Endothelial cell of umbilical vein (primary cell): Measurements from ENCODE around the gene FNDC1. TPM values are rescaled to one million over a fixed set of nuclear protein-coding genes. Genes with fewer than 3 reads are reported as not detected.

Experiments
- BruUV-seq: library from RNA; stranded (reverse); fragments of 400-500 nt; replicated peaks from 2 replicates; lab custom pipeline; 2021; lab: Mats Ljungman, UMichigan
- CTCF ChIA-PET: fragments of 300-600, 350-600 bp; sonication (Branson Sonifier 250); formaldehyde crosslinking; loops from one replicate; lab custom pipeline; 2021; ENCODE audit warnings: antibody characterized with exemption, inconsistent platforms; lab: Charles Lee
- POLR2A ChIA-PET: fragments of 300-600, 350-600 bp; sonication (Branson Sonifier 250); formaldehyde crosslinking; loops from one replicate; lab custom pipeline; 2021; ENCODE audit warnings: antibody characterized with exemption, inconsistent platforms; lab: Charles Lee
- DNase-seq: peaks from one replicate; pipeline ENCODE4 v3.0.0-alpha.2; 2011; ENCODE audit warnings: low read depth, low spot score
- FAIRE-seq: peaks from 2 replicates; lab custom pipeline; 2011; peaks lifted over from hg19 to GRCh38; lab: Jason Lieb, UNC
- H2AFZ ChIP-seq: 2 replicates; pipeline ENCODE4 v1.6.0; 2012; ENCODE audit warnings: low read depth, low read length, control low read depth, inconsistent platforms
- H3K27ac ChIP-seq: 2 replicates; pipeline ENCODE4 v1.5.1; 2011; ENCODE audit warnings: low read depth, mild to moderate bottlenecking, control low read depth, low read length, moderate library complexity; ENCODE audit not compliant: insufficient read depth
- H3K27me3 ChIP-seq, 2 experiments: 2 replicates each; pipeline versions ENCODE4 v1.6.0 to v1.6.1; 2011; ENCODE audit warnings: low read length in 2 of 2, mixed read lengths in 1 of 2; ENCODE audit not compliant: control insufficient read depth in 2 of 2, insufficient read depth in 2 of 2
- H3K36me3 ChIP-seq, 2 experiments: 2 replicates in 1 of 2; 3 replicates in 1 of 2; pipeline ENCODE4 v1.5.1; 2011; ENCODE audit warnings: low read length in 2 of 2, mild to moderate bottlenecking in 1 of 2, moderate library complexity in 1 of 2; ENCODE audit not compliant: control insufficient read depth in 2 of 2, insufficient read depth in 2 of 2; ENCODE audit errors: extremely low read depth in 1 of 2
- H3K4me1 ChIP-seq: 3 replicates; pipeline ENCODE4 v1.5.1; 2011; ENCODE audit warnings: mild to moderate bottlenecking, low read length; ENCODE audit not compliant: control insufficient read depth, insufficient read depth; ENCODE audit errors: extremely low read depth
- H3K4me2 ChIP-seq: 2 replicates; pipeline ENCODE4 v1.6.1; 2011; ENCODE audit warnings: low read length, control low read depth, mixed read lengths; ENCODE audit not compliant: insufficient read depth
- H3K4me3 ChIP-seq, 3 experiments: fragments of 200-600 bp in 1 of 3; sonication (generic), shearing (Covaris generic) in 1 of 3; replicated peaks in 1 of 3; 2 replicates each; pipeline ENCODE4 v1.5.1; 2011 to 2016; ENCODE audit warnings: control low read depth in 3 of 3, low read length in 3 of 3, mild to moderate bottlenecking in 2 of 3, inconsistent platforms in 1 of 3, low read depth in 1 of 3, moderate library complexity in 1 of 3; ENCODE audit not compliant: insufficient read depth in 1 of 3
- H3K79me2 ChIP-seq: 2 replicates; pipeline ENCODE4 v1.6.0; 2012; ENCODE audit warnings: low read length, inconsistent platforms; ENCODE audit not compliant: control insufficient read depth, insufficient read depth
- H3K9ac ChIP-seq: replicated peaks from 2 replicates; pipeline ENCODE3; 2011; ENCODE audit warnings: low read length, control low read depth; ENCODE audit not compliant: insufficient read depth; ENCODE audit errors: extremely low read depth
- H3K9me1 ChIP-seq: replicated peaks from 3 replicates; pipeline ENCODE4 v1.6.0; 2011; ENCODE audit warnings: mild to moderate bottlenecking, low read length; ENCODE audit not compliant: control insufficient read depth, insufficient read depth; ENCODE audit errors: extremely low read depth
- H3K9me3 ChIP-seq: replicated peaks from 2 replicates; pipeline ENCODE4 v1.5.1; 2012; ENCODE audit warnings: low read length, inconsistent platforms; ENCODE audit not compliant: control insufficient read depth, insufficient read depth
- H4K20me1 ChIP-seq: replicated peaks from 2 replicates; pipeline ENCODE3; 2011; ENCODE audit warnings: mild to moderate bottlenecking, low read length; ENCODE audit not compliant: control insufficient read depth, insufficient read depth; ENCODE audit errors: extremely low read depth
- EZH2 ChIP-seq: IDR thresholded peaks from 2 replicates; pipeline ENCODE4 v1.6.1; 2012; ENCODE audit warnings: borderline replicate concordance, low read depth, mild to moderate bottlenecking, moderate library complexity, low read length, inconsistent platforms; ENCODE audit not compliant: severe bottlenecking
- FOS ChIP-seq: IDR thresholded peaks from 2 replicates; pipeline ENCODE4 v1.6.1; 2011; ENCODE audit warnings: mild to moderate bottlenecking, low read length, moderate library complexity, borderline replicate concordance; ENCODE audit not compliant: insufficient read depth
- GATA2 ChIP-seq: IDR thresholded peaks from 2 replicates; pipeline ENCODE4 v1.7.0; 2011; ENCODE audit warnings: low read depth, mild to moderate bottlenecking, moderate library complexity, mixed read lengths, low read length; ENCODE audit not compliant: insufficient read length, insufficient read depth
- JUN ChIP-seq: IDR thresholded peaks from 2 replicates; pipeline ENCODE4 v1.6.1; 2011; ENCODE audit warnings: borderline replicate concordance, low read depth; ENCODE audit not compliant: insufficient read length, insufficient read depth
- MAX ChIP-seq: IDR thresholded peaks from 2 replicates; pipeline ENCODE4 v1.6.1; 2011; ENCODE audit not compliant: insufficient read depth, insufficient read length
- MYC ChIP-seq: IDR thresholded peaks from one replicate; pipeline ENCODE4 v1.6.1; 2011; ENCODE audit warnings: mild to moderate bottlenecking, low read depth, low read length
- POLR2A ChIP-seq: IDR thresholded peaks from 2 replicates; pipeline ENCODE4 v1.6.1; 2012; ENCODE audit warnings: low read depth, mild to moderate bottlenecking, control low read depth, low read length
- POLR2AphosphoS5 ChIP-seq: IDR thresholded peaks from 2 replicates; pipeline ENCODE4 v1.6.1; 2012; ENCODE audit warnings: low read depth, mild to moderate bottlenecking, control low read depth, low read length, moderate library complexity; ENCODE audit not compliant: insufficient read depth
- dilution Hi-C: fragments of 300-500 bp; cut with MboI; formaldehyde crosslinking; loops from one replicate; pipeline ENCODE4 v1.15.0; 2019; ENCODE audit warnings: low sequenced_read_pairs; ENCODE audit not compliant: extremely low pct_ligation_motif_present
- intact Hi-C: fragments of 100-400 bp; cut with micrococcal nuclease; formaldehyde crosslinking; loops from one replicate; pipeline ENCODE4 v1.10.0; 2022
- polyA plus RNA-seq, 4 experiments: library from polyadenylated mRNA; depleted of rRNA in 3 of 4; stranded (reverse) in 3 of 4; unstranded in 1 of 4; fragments of >200 nt; gene quantifications; 2 replicates each; pipeline versions ENCODE4 v1.2.1 to v1.2.3, GENCODE V29; 2011 to 2012; ENCODE audit warnings: missing spikeins in 1 of 4
- total RNA-seq: library from RNA; stranded (reverse); gene quantifications from 2 replicates; pipeline ENCODE4 v1.2.3, GENCODE V29; 2021
- TF ChIP-seq, protein P1 (sequence below), 2 donors: IDR thresholded peaks; 1 replicate in 1 of 2; 2 replicates in 1 of 2; pipeline ENCODE4 v1.5.1; 2011; ENCODE audit warnings: low read length in 2 of 2, mild to moderate bottlenecking in 2 of 2, moderate library complexity in 2 of 2, control low read depth in 1 of 2, inconsistent platforms in 1 of 2, low read depth in 1 of 2; ENCODE audit not compliant: insufficient read depth in 1 of 2; ENCODE audit errors: extremely low read depth in 1 of 2

The FNDC1 gene
- total and polyA plus RNA-seq, 2 donors (not counting 3 experiments of a cell fraction or from before 2014, with no cell fraction given), result 0.04 TPM; not detected in 1

GRCh38 chr6:159196430-159196975 lies 27.3 kb downstream of the FNDC1 start:
- FAIRE-seq (no peak), DNase-seq (no peak)
- TF ChIP-seq EZH2 (no peak), MAX (no peak)
- no TSS peak for BruUV-seq
- no peaks in the 10 kb centered on the region for H3K36me3 ChIP-seq
- H4K20me1 ChIP-seq, result no peaks in the 10 kb centered on the region
- no peaks in the 10 kb centered on the region for H3K9me1 ChIP-seq
- H3K27ac ChIP-seq, result no peak overlapping the region
- H2AFZ ChIP-seq, result no peak overlapping the region
- intact Hi-C loops (no loop called here), dilution Hi-C loops (no loop called here)
- no peaks in the 10 kb centered on the region for H3K27me3 ChIP-seq
- no peak overlapping the region for H3K4me3 ChIP-seq
- no peak overlapping the region for H3K4me2 ChIP-seq
- ChIA-PET CTCF (no interaction called here), POLR2A (no interaction called here)
- no peaks in the 10 kb centered on the region for H3K79me2 ChIP-seq
- H3K4me1 ChIP-seq, result no peaks in the 10 kb centered on the region
- H3K9me3 ChIP-seq, result no peaks in the 10 kb centered on the region
- no peak overlapping the region for H3K9ac ChIP-seq

DNA sequence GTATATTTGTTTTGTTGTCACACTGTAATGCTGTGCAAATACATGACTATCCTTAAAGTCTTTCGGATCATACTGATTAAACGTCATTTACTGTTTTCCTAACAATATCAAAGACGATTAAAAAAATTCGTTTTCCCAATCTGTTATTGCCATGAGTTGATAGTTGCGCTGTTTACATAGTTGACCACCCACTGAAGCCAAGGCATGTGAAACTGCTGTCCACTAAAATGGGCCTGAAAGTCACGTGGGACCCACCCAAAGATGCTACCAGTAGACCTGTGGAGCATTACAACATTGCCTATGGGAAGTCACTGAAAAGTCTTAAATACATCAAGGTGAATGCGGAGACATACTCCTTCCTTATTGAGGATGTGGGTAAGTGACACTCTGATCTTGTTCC lies 28.1 kb downstream of the FNDC1 start:
- H3K4me3 ChIP-seq, result no peak overlapping the region
- DNase-seq, result no peak
- TF ChIP-seq POLR2A (no peak), POLR2AphosphoS5 (no peak), GATA2 (no peak), MAX (no peak), FOS (no peak), MYC (no peak), EZH2 (no peak), JUN (no peak)
- TF ChIP-seq, protein P1, sequence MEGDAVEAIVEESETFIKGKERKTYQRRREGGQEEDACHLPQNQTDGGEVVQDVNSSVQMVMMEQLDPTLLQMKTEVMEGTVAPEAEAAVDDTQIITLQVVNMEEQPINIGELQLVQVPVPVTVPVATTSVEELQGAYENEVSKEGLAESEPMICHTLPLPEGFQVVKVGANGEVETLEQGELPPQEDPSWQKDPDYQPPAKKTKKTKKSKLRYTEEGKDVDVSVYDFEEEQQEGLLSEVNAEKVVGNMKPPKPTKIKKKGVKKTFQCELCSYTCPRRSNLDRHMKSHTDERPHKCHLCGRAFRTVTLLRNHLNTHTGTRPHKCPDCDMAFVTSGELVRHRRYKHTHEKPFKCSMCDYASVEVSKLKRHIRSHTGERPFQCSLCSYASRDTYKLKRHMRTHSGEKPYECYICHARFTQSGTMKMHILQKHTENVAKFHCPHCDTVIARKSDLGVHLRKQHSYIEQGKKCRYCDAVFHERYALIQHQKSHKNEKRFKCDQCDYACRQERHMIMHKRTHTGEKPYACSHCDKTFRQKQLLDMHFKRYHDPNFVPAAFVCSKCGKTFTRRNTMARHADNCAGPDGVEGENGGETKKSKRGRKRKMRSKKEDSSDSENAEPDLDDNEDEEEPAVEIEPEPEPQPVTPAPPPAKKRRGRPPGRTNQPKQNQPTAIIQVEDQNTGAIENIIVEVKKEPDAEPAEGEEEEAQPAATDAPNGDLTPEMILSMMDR (IDR thresholded peaks at IDR 0.05; ENCODE audit: extremely low read depth in 1 of 2, insufficient read depth in 1 of 2, low read depth in 1 of 2, low read length in 2 of 2), result no peak
- H3K79me2 ChIP-seq, result no peaks in the 10 kb centered on the region
- H2AFZ ChIP-seq, result no peak overlapping the region
- H3K36me3 ChIP-seq, result no peaks in the 10 kb centered on the region
- ChIA-PET POLR2A (no interaction called here), CTCF (no interaction called here)
- intact Hi-C loops (no loop called here), dilution Hi-C loops (no loop called here)
- no peaks in the 10 kb centered on the region for H3K9me1 ChIP-seq
- H3K27me3 ChIP-seq, result no peaks in the 10 kb centered on the region
- no peak for FAIRE-seq
- H3K9ac ChIP-seq, result no peak overlapping the region
- H3K4me1 ChIP-seq, result no peaks in the 10 kb centered on the region
- no peaks in the 10 kb centered on the region for H3K9me3 ChIP-seq
- H3K4me2 ChIP-seq, result no peak overlapping the region
- H4K20me1 ChIP-seq, result no peaks in the 10 kb centered on the region
- no peak overlapping the region for H3K27ac ChIP-seq
- no TSS peak for BruUV-seq
